Fibroblast of lung (primary cell): ENCODE results near the gene PIAS1.

Experiments
- EZH2 ChIP-seq: IDR thresholded peaks from 2 replicates; pipeline ENCODE4 v1.5.1; 2012; ENCODE audit warnings: low read length, control low read depth, mild to moderate bottlenecking; ENCODE audit errors: missing control alignments
- TF ChIP-seq, protein P1 (sequence below), 2 donors: IDR thresholded peaks in 1 of 2; conservative IDR thresholded peaks in 1 of 2; 1 replicate in 1 of 2; 2 replicates in 1 of 2; pipeline ENCODE4 v1.5.1; 2011 to 2012; ENCODE audit warnings: low read length in 2 of 2, control low read depth in 1 of 2, inconsistent platforms in 1 of 2, low read depth in 1 of 2, mild to moderate bottlenecking in 1 of 2

GRCh38 chr15:68063606-68064005 is 9.5 kb downstream of the PIAS1 start:
- TF ChIP-seq, protein P1, sequence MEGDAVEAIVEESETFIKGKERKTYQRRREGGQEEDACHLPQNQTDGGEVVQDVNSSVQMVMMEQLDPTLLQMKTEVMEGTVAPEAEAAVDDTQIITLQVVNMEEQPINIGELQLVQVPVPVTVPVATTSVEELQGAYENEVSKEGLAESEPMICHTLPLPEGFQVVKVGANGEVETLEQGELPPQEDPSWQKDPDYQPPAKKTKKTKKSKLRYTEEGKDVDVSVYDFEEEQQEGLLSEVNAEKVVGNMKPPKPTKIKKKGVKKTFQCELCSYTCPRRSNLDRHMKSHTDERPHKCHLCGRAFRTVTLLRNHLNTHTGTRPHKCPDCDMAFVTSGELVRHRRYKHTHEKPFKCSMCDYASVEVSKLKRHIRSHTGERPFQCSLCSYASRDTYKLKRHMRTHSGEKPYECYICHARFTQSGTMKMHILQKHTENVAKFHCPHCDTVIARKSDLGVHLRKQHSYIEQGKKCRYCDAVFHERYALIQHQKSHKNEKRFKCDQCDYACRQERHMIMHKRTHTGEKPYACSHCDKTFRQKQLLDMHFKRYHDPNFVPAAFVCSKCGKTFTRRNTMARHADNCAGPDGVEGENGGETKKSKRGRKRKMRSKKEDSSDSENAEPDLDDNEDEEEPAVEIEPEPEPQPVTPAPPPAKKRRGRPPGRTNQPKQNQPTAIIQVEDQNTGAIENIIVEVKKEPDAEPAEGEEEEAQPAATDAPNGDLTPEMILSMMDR (conservative IDR thresholded peaks at IDR 0.05 in 1 of 2, IDR thresholded peaks at IDR 0.05 in 1 of 2; ENCODE audit: low read depth in 1 of 2, low read length in 2 of 2) = no peak
- TF ChIP-seq EZH2 = no peak
